ENCODE data around the gene MPC1.

MPC1 gene

GRCh38 chr6:166354143-166354542, 28.6 kb downstream of the MPC1 start:
- Histone ChIP-seq H3K9me3 (ENCODE audit: control insufficient read depth, low read length) (peaks cover 7% of the 10 kb centered on the region), H3K23ac (ENCODE audit: low read length in 2 of 2) (no peak overlapping the region), H3K27me3 (ENCODE audit: control insufficient read depth in 1 of 2, insufficient read depth in 1 of 2, low read length in 2 of 2) (peaks cover 6 to 14% of the 10 kb centered on the region in 2 experiments), H3K79me1 (replicated peaks; ENCODE audit: low read length, poor library complexity, severe bottlenecking) (no peaks in the 10 kb centered on the region), H3K36me3 (ENCODE audit: control insufficient read depth in 1 of 2, insufficient read depth in 2 of 2, low read depth in 1 of 2, low read length in 2 of 2) (no peaks in the 10 kb centered on the region), H2BK12ac (ENCODE audit: low read length in 2 of 2) (no peak overlapping the region), H2BK120ac (ENCODE audit: low read depth, low read length) (no peak overlapping the region), H3K18ac (ENCODE audit: low read depth in 1 of 2, low read length in 2 of 2) (no peak overlapping the region), H2AFZ (ENCODE audit: low read depth, low read length) (no peak overlapping the region), H3K27ac (ENCODE audit: low read length, poor library complexity, severe bottlenecking) (no peak overlapping the region), H3K9ac (ENCODE audit: low read length) (no peak overlapping the region), H2BK15ac (ENCODE audit: low read depth, poor library complexity, severe bottlenecking) (no peak overlapping the region), H4K91ac (ENCODE audit: low read length) (no peak overlapping the region), H3K14ac (ENCODE audit: low read length in 2 of 2) (no peak overlapping the region), H3K4me1 (ENCODE audit: control insufficient read depth, insufficient read depth, low read depth, low read length) (no peaks in the 10 kb centered on the region), H3K4me3 (ENCODE audit: insufficient read depth in 1 of 2, low read depth in 1 of 2, low read length in 2 of 2) (no peak overlapping the region), H2BK5ac (ENCODE audit: low read depth, low read length, poor library complexity, severe bottlenecking) (no peak overlapping the region), H2AK5ac (ENCODE audit: low read length, severe bottlenecking) (no peak overlapping the region), H4K8ac (ENCODE audit: low read length) (no peak overlapping the region), H3K4ac (ENCODE audit: low read depth in 1 of 2, low read length in 2 of 2) (no peak overlapping the region), H3K4me2 (ENCODE audit: low read length, poor library complexity, severe bottlenecking) (no peak overlapping the region)
- 90% methylated on average over 3 of the region's 4 CpGs for WGBS
- DNase-seq = no peak

DNA sequence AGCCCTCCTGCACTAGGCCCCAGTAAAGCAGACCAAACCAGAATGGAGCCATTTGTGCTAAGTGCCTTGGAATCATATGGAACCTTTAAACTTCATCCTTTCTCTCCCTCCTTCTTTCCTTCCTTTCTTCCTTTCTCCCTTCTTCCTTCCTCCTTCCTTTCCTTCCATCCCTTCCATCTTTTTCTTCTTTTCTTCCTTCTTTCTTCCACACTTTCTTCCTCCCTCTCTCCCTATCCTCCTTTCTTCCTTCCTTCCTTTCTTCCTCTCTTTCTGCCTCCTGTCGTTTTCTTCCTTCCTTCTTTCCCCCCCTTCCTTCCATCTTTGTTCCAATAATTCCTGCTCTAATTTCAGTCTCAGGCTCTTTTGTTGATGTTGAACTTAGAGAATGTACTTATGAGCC, 29.2 kb downstream of the MPC1 start:
- H2BK5ac ChIP-seq (ENCODE audit: low read depth, low read length, poor library complexity, severe bottlenecking) = no peak overlapping the region
- no CpG with 5 or more reads among the region's 1 CpG for WGBS
- H2BK15ac ChIP-seq (ENCODE audit: low read depth, poor library complexity, severe bottlenecking) = no peak overlapping the region
- no peak overlapping the region for H3K27ac ChIP-seq (ENCODE audit: low read length, poor library complexity, severe bottlenecking)
- no peaks in the 10 kb centered on the region for H3K79me1 ChIP-seq (replicated peaks; ENCODE audit: low read length, poor library complexity, severe bottlenecking)
- H3K14ac ChIP-seq (ENCODE audit: low read length in 2 of 2) = no peak overlapping the region
- no peaks in the 10 kb centered on the region for H3K4me1 ChIP-seq (ENCODE audit: control insufficient read depth, insufficient read depth, low read depth, low read length)
- H3K9me3 ChIP-seq (ENCODE audit: control insufficient read depth, low read length) = peaks cover 7% of the 10 kb centered on the region
- H3K36me3 ChIP-seq (ENCODE audit: control insufficient read depth in 1 of 2, insufficient read depth in 2 of 2, low read depth in 1 of 2, low read length in 2 of 2) = no peaks in the 10 kb centered on the region
- no peak overlapping the region for H4K8ac ChIP-seq (ENCODE audit: low read length)
- no peak overlapping the region for H2AK5ac ChIP-seq (ENCODE audit: low read length, severe bottlenecking)
- no peak overlapping the region for H4K91ac ChIP-seq (ENCODE audit: low read length)
- no peak overlapping the region for H2BK12ac ChIP-seq (ENCODE audit: low read length in 2 of 2)
- no peak for DNase-seq
- H3K4ac ChIP-seq (ENCODE audit: low read depth in 1 of 2, low read length in 2 of 2) = no peak overlapping the region
- H3K23ac ChIP-seq (ENCODE audit: low read length in 2 of 2) = no peak overlapping the region
- H3K27me3 ChIP-seq (ENCODE audit: control insufficient read depth in 1 of 2, insufficient read depth in 1 of 2, low read length in 2 of 2) = peaks cover 6 to 14% of the 10 kb centered on the region in 2 experiments
- no peak overlapping the region for H2BK120ac ChIP-seq (ENCODE audit: low read depth, low read length)
- H3K9ac ChIP-seq (ENCODE audit: low read length) = no peak overlapping the region
- H2AFZ ChIP-seq (ENCODE audit: low read depth, low read length) = no peak overlapping the region
- no peak overlapping the region for H3K4me3 ChIP-seq (ENCODE audit: insufficient read depth in 1 of 2, low read depth in 1 of 2, low read length in 2 of 2)
- no peak overlapping the region for H3K4me2 ChIP-seq (ENCODE audit: low read length, poor library complexity, severe bottlenecking)
- H3K18ac ChIP-seq (ENCODE audit: low read depth in 1 of 2, low read length in 2 of 2) = no peak overlapping the region

DNA sequence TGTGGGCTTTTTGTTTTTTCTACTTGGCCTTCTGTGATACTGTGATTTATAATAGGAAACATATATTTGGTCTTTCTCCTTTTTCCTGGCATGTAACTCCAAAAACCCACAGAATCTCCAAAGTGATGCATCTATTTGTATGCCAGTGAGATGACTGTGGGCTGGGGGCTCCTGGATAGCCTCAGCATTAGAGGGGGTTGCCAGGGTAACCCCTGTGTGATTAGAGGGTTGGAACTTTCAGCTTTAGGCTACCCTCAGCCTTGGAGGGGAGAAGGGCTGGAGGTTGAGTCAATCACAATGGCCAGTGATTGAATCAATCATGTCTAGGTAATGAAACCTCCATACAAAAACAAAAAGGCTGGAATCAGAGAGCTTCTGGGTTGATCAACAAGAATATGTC, 29.8 kb downstream of the MPC1 start:
- H2BK15ac ChIP-seq (ENCODE audit: low read depth, poor library complexity, severe bottlenecking) = no peak overlapping the region
- H3K27ac ChIP-seq (ENCODE audit: low read length, poor library complexity, severe bottlenecking) = no peak overlapping the region
- H3K4me1 ChIP-seq (ENCODE audit: control insufficient read depth, insufficient read depth, low read depth, low read length) = no peaks in the 10 kb centered on the region
- H2AFZ ChIP-seq (ENCODE audit: low read depth, low read length) = no peak overlapping the region
- peak overlapping the region; percentile 72 for H2AK5ac ChIP-seq (ENCODE audit: low read length, severe bottlenecking)
- no peak overlapping the region for H2BK120ac ChIP-seq (ENCODE audit: low read depth, low read length)
- no peak overlapping the region for H3K14ac ChIP-seq (ENCODE audit: low read length in 2 of 2)
- no peak overlapping the region for H3K9ac ChIP-seq (ENCODE audit: low read length)
- H3K9me3 ChIP-seq (ENCODE audit: control insufficient read depth, low read length) = peaks cover 7% of the 10 kb centered on the region
- no peak overlapping the region for H4K8ac ChIP-seq (ENCODE audit: low read length)
- no peak overlapping the region for H2BK12ac ChIP-seq (ENCODE audit: low read length in 2 of 2)
- no peak overlapping the region for H2BK5ac ChIP-seq (ENCODE audit: low read depth, low read length, poor library complexity, severe bottlenecking)
- H3K36me3 ChIP-seq (ENCODE audit: control insufficient read depth in 1 of 2, insufficient read depth in 2 of 2, low read depth in 1 of 2, low read length in 2 of 2) = no peaks in the 10 kb centered on the region
- no peak overlapping the region for H3K23ac ChIP-seq (ENCODE audit: low read length in 2 of 2)
- H4K91ac ChIP-seq (ENCODE audit: low read length) = no peak overlapping the region
- H3K4me2 ChIP-seq (ENCODE audit: low read length, poor library complexity, severe bottlenecking) = no peak overlapping the region
- H3K27me3 ChIP-seq (ENCODE audit: control insufficient read depth in 1 of 2, insufficient read depth in 1 of 2, low read length in 2 of 2) = peaks cover 6 to 14% of the 10 kb centered on the region in 2 experiments
- no peak overlapping the region for H3K4me3 ChIP-seq (ENCODE audit: insufficient read depth in 1 of 2, low read depth in 1 of 2, low read length in 2 of 2)
- H3K18ac ChIP-seq (ENCODE audit: low read depth in 1 of 2, low read length in 2 of 2) = no peak overlapping the region
- no peak for DNase-seq
- H3K79me1 ChIP-seq (replicated peaks; ENCODE audit: low read length, poor library complexity, severe bottlenecking) = no peaks in the 10 kb centered on the region
- H3K4ac ChIP-seq (ENCODE audit: low read depth in 1 of 2, low read length in 2 of 2) = no peak overlapping the region

- peaks cover 7% of the 10 kb centered on the region for H3K9me3 ChIP-seq (ENCODE audit: control insufficient read depth, low read length)
- H3K27ac ChIP-seq (ENCODE audit: low read length, poor library complexity, severe bottlenecking) = no peak overlapping the region
- H4K8ac ChIP-seq (ENCODE audit: low read length) = peak overlapping the region; percentile 31
- H3K9ac ChIP-seq (ENCODE audit: low read length) = peak overlapping the region; percentile 46
- DNase-seq = no peak
- 63% methylated on average over 4 of the region's 4 CpGs for WGBS
- peaks cover 10 to 14% of the 10 kb centered on the region in 2 experiments for H3K27me3 ChIP-seq (ENCODE audit: control insufficient read depth in 1 of 2, insufficient read depth in 1 of 2, low read length in 2 of 2)
- no peak overlapping the region for H3K14ac ChIP-seq (ENCODE audit: low read length in 2 of 2)
- no peaks in the 10 kb centered on the region for H3K36me3 ChIP-seq (ENCODE audit: control insufficient read depth in 1 of 2, insufficient read depth in 2 of 2, low read depth in 1 of 2, low read length in 2 of 2)
- no peaks in the 10 kb centered on the region for H3K4me1 ChIP-seq (ENCODE audit: control insufficient read depth, insufficient read depth, low read depth, low read length)
- H3K4me2 ChIP-seq (ENCODE audit: low read length, poor library complexity, severe bottlenecking) = peak overlapping the region; percentile 41
- no peak overlapping the region for H3K23ac ChIP-seq (ENCODE audit: low read length in 2 of 2)
- H2AK5ac ChIP-seq (ENCODE audit: low read length, severe bottlenecking) = no peak overlapping the region
- H2BK12ac ChIP-seq (ENCODE audit: low read length in 2 of 2) = no peak overlapping the region
- peak overlapping the region in 1 of 2 experiments; percentile 11 for H3K4me3 ChIP-seq (ENCODE audit: insufficient read depth in 1 of 2, low read depth in 1 of 2, low read length in 2 of 2)
- no peak overlapping the region for H2BK5ac ChIP-seq (ENCODE audit: low read depth, low read length, poor library complexity, severe bottlenecking)
- no peak overlapping the region for H2AFZ ChIP-seq (ENCODE audit: low read depth, low read length)
- H3K4ac ChIP-seq (ENCODE audit: low read depth in 1 of 2, low read length in 2 of 2) = no peak overlapping the region
- no peak overlapping the region for H2BK120ac ChIP-seq (ENCODE audit: low read depth, low read length)
- H4K91ac ChIP-seq (ENCODE audit: low read length) = no peak overlapping the region
- H2BK15ac ChIP-seq (ENCODE audit: low read depth, poor library complexity, severe bottlenecking) = no peak overlapping the region
- no peak overlapping the region for H3K18ac ChIP-seq (ENCODE audit: low read depth in 1 of 2, low read length in 2 of 2)
- no peaks in the 10 kb centered on the region for H3K79me1 ChIP-seq (replicated peaks; ENCODE audit: low read length, poor library complexity, severe bottlenecking)
Measured at GRCh38 chr6:166351715-166352285, 30.9 kb downstream of the MPC1 start.
